ENCODE results near the gene PPY. TPM values are rescaled to one million over a fixed set of nuclear protein-coding genes. Genes with fewer than 3 reads are reported as not detected.
"Not testable (repeated sequence)": the region's sequence is repeated elsewhere in the genome, so short reads cannot be mapped to it uniquely, and the experiment has no call there.

The PPY gene
- total RNA-seq, 6 experiments from 2014 or later, result not detected

- no peak for ATAC-seq
Measured at GRCh38 chr17:43974382-43975266, 32.3 kb upstream of the PPY start.

GRCh38 chr17:43972444-43973212 lies 30.4 kb upstream of the PPY start:
- 74% methylated on average over 11 of the region's 22 CpGs for WGBS (ENCODE audit: insufficient coverage, low coverage, low lambda C conversion rate, missing lambda C conversion rate)
- H3K9me3 ChIP-seq; DNase-seq; intact Hi-C loops (cut with DNase I); H3K4me3 ChIP-seq; H3K27me3 ChIP-seq; ATAC-seq; H3K36me3 ChIP-seq; H3K27ac ChIP-seq; H3K4me1 ChIP-seq: not testable (repeated sequence)

More at GRCh38 chr17:43974382-43975266, 32.3 kb upstream of the PPY start:
- Histone ChIP-seq H3K4me1 (no peaks in the 10 kb centered on the region), H3K27ac (no peak overlapping the region), H3K9me3 (no peaks in the 10 kb centered on the region), H3K4me3 (no peak overlapping the region), H3K27me3 (no peaks in the 10 kb centered on the region), H3K36me3 (no peaks in the 10 kb centered on the region)
- 66% methylated on average over 13 of the region's 14 CpGs for WGBS (ENCODE audit: insufficient coverage, low coverage, low lambda C conversion rate, missing lambda C conversion rate)
- no peak for DNase-seq
- intact Hi-C loops (cut with DNase I), result no loop called here
- no peak for TF ChIP-seq CTCF (IDR thresholded peaks at IDR 0.05)
- no peak for TF ChIP-seq POLR2A (IDR thresholded peaks at IDR 0.05)

GRCh38 chr17:43971436-43971835 lies 29.2 kb upstream of the PPY start:
- H3K4me3 ChIP-seq; H3K27me3 ChIP-seq; H3K9me3 ChIP-seq; H3K27ac ChIP-seq; intact Hi-C loops (cut with DNase I); H3K4me1 ChIP-seq; ATAC-seq; DNase-seq; H3K36me3 ChIP-seq: not testable (repeated sequence)
- 33% methylated on average over 2 of the region's 2 CpGs for WGBS (ENCODE audit: insufficient coverage, low coverage, low lambda C conversion rate, missing lambda C conversion rate)

- H3K36me3 ChIP-seq, result no peaks in the 10 kb centered on the region
- H3K27ac ChIP-seq, result no peak overlapping the region
- H3K9me3 ChIP-seq, result no peaks in the 10 kb centered on the region
- no peak overlapping the region for H3K4me3 ChIP-seq
- DNase-seq (no peak), ATAC-seq (peak in 3 of 4 donors; percentile 52)
- TF ChIP-seq POLR2A (IDR thresholded peaks at IDR 0.05) (no peak), CTCF (IDR thresholded peaks at IDR 0.05) (no peak)
- no peaks in the 10 kb centered on the region for H3K27me3 ChIP-seq
- WGBS (ENCODE audit: insufficient coverage, low coverage, low lambda C conversion rate, missing lambda C conversion rate), result 29% methylated on average over 2 of the region's 4 CpGs
- intact Hi-C loops (cut with DNase I), result no loop called here
- H3K4me1 ChIP-seq, result no peaks in the 10 kb centered on the region
Measured at GRCh38 chr17:43970366-43970765, 28.1 kb upstream of the PPY start.

- no peak for DNase-seq
- WGBS (ENCODE audit: insufficient coverage, low coverage, low lambda C conversion rate, missing lambda C conversion rate), result 53% methylated on average over 8 of the region's 9 CpGs
- Histone ChIP-seq H3K36me3 (no peaks in the 10 kb centered on the region), H3K4me1 (no peaks in the 10 kb centered on the region), H3K27me3 (no peaks in the 10 kb centered on the region), H3K27ac (no peak overlapping the region), H3K9me3 (no peaks in the 10 kb centered on the region), H3K4me3 (no peak overlapping the region)
- no peak for ATAC-seq
- intact Hi-C loops (cut with DNase I), result no loop called here
- no peak for TF ChIP-seq POLR2A (IDR thresholded peaks at IDR 0.05)
- TF ChIP-seq CTCF (IDR thresholded peaks at IDR 0.05), result no peak
Measured at GRCh38 chr17:43967251-43967875, 25.1 kb upstream of the PPY start.
